GM15510 (cell line): ENCODE results near the gene CPSF2.

Source experiments
- POLR2A ChIP-seq: IDR thresholded peaks from 3 replicates; pipeline ENCODE4 v1.6.1; 2011; ENCODE audit warnings: borderline replicate concordance; ENCODE audit not compliant: insufficient read length; ENCODE audit errors: extremely low read depth

CPSF2 gene

GRCh38 chr14:92207012-92207927 lies 85.5 kb downstream of the CPSF2 start:
- TF ChIP-seq POLR2A: no peak

- TF ChIP-seq POLR2A: no peak
Measured at GRCh38 chr14:92207928-92208265, 86.1 kb downstream of the CPSF2 start.

- TF ChIP-seq POLR2A: no peak
Measured at GRCh38 chr14:92209141-92209540, 87.4 kb downstream of the CPSF2 start.

DNA sequence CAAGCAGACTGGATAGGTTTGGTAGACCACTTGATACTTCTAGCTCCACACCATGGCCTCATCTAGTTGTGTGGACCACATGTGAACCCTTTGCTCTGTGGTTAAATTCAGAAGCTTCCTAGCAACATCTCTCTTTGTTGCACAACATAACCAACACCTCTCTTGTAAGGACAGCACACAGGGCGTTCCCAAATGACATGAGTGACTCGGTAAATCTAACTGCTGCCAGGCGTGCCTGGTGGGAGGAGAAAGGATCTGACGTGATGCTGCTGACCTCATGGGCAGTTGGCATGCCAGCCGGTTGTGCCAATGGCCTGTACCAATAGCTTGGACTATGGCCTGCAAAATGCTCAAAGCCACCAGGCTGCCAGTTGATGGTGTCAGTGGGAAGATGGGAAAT lies 93.8 kb downstream of the CPSF2 start:
- TF ChIP-seq POLR2A: no peak

- no peak for TF ChIP-seq POLR2A
Measured at GRCh38 chr14:92217936-92218335, 96.2 kb downstream of the CPSF2 start.
